ENCODE measurements around the gene XRCC6.

XRCC6 gene

GRCh38 chr22:41578114-41578513, 43.0 kb upstream of the XRCC6 start:
- no peak for TF ChIP-seq POLR2AphosphoS5 (IDR thresholded peaks at IDR 0.05; ENCODE audit: low read depth, low read length)
- no peak for TF ChIP-seq TAF1 (IDR thresholded peaks at IDR 0.05; ENCODE audit: borderline replicate concordance, insufficient read depth, low read length)
- no peak for TF ChIP-seq FOXP2 (optimal IDR thresholded peaks at IDR 0.05; ENCODE audit: borderline replicate concordance, extremely low read depth, extremely low read length, insufficient read depth)
- TF ChIP-seq REST (IDR thresholded peaks at IDR 0.05; ENCODE audit: insufficient read depth in 1 of 2, low read depth in 2 of 2, low read length in 2 of 2), result no peak
- no peak for TF ChIP-seq SIN3A (IDR thresholded peaks at IDR 0.05; ENCODE audit: borderline replicate concordance, insufficient read depth, low read length)

- TF ChIP-seq POLR2AphosphoS5 (IDR thresholded peaks at IDR 0.05; ENCODE audit: low read depth, low read length) (no peak), FOXP2 (optimal IDR thresholded peaks at IDR 0.05; ENCODE audit: borderline replicate concordance, extremely low read depth, extremely low read length, insufficient read depth) (no peak), TAF1 (IDR thresholded peaks at IDR 0.05; ENCODE audit: borderline replicate concordance, insufficient read depth, low read length) (no peak), REST (IDR thresholded peaks at IDR 0.05; ENCODE audit: insufficient read depth in 1 of 2, low read depth in 2 of 2, low read length in 2 of 2) (no peak), SIN3A (IDR thresholded peaks at IDR 0.05; ENCODE audit: borderline replicate concordance, insufficient read depth, low read length) (no peak)
Measured at GRCh38 chr22:41578818-41579217, 42.3 kb upstream of the XRCC6 start.

- no peak for TF ChIP-seq SIN3A (IDR thresholded peaks at IDR 0.05; ENCODE audit: borderline replicate concordance, insufficient read depth, low read length)
- TF ChIP-seq POLR2AphosphoS5 (IDR thresholded peaks at IDR 0.05; ENCODE audit: low read depth, low read length), result no peak
Measured at GRCh38 chr22:41579297-41579996, 41.6 kb upstream of the XRCC6 start.

GRCh38 chr22:41579997-41580355, 41.1 kb upstream of the XRCC6 start:
- TF ChIP-seq TAF1 (IDR thresholded peaks at IDR 0.05; ENCODE audit: borderline replicate concordance, insufficient read depth, low read length) (no peak), POLR2AphosphoS5 (IDR thresholded peaks at IDR 0.05; ENCODE audit: low read depth, low read length) (no peak), REST (IDR thresholded peaks at IDR 0.05; ENCODE audit: insufficient read depth in 1 of 2, low read depth in 2 of 2, low read length in 2 of 2) (no peak), FOXP2 (optimal IDR thresholded peaks at IDR 0.05; ENCODE audit: borderline replicate concordance, extremely low read depth, extremely low read length, insufficient read depth) (no peak), SIN3A (IDR thresholded peaks at IDR 0.05; ENCODE audit: borderline replicate concordance, insufficient read depth, low read length) (no peak)

GRCh38 chr22:41582694-41583093, 38.4 kb upstream of the XRCC6 start:
- TF ChIP-seq REST (IDR thresholded peaks at IDR 0.05; ENCODE audit: insufficient read depth in 1 of 2, low read depth in 2 of 2, low read length in 2 of 2), result no peak
- no peak for TF ChIP-seq POLR2AphosphoS5 (IDR thresholded peaks at IDR 0.05; ENCODE audit: low read depth, low read length)
- TF ChIP-seq FOXP2 (optimal IDR thresholded peaks at IDR 0.05; ENCODE audit: borderline replicate concordance, extremely low read depth, extremely low read length, insufficient read depth), result no peak

All from PFSK-1 (cell line).